Choroid plexus epithelial cell (primary cell): ENCODE data around the gene COQ8B.
A peak's percentile ranks its signal among the peaks of the same experiment; 100 is the strongest.
"Not testable (repeated sequence)": the region's sequence is repeated elsewhere in the genome, so short reads cannot be mapped to it uniquely, and the experiment has no call there.

ENCODE experiments used
- DNase-seq: peaks from one replicate; pipeline ENCODE4 v3.0.0-alpha.2; 2010; ENCODE audit warnings: low read depth
- H3K4me3 ChIP-seq: 2 replicates; pipeline ENCODE4 v1.5.1; 2011; ENCODE audit warnings: low read depth, mild to moderate bottlenecking, control low read depth, low read length, moderate library complexity
- CTCF ChIP-seq: conservative IDR thresholded peaks from 2 replicates; pipeline ENCODE4 v1.5.1; 2011; ENCODE audit warnings: low read depth, mild to moderate bottlenecking, control low read depth, inconsistent platforms, low read length, moderate library complexity

COQ8B gene

GRCh38 chr19:40716482-40717324 lies at the start of gene COQ8B, which contains the start of gene ITPKC:
TSS of gene COQ8B (minus strand) at chr19:40716886. CDS start at chr19:40714632, 2,254 bp downstream.
TSS of gene ITPKC (plus strand) at chr19:40717112. CDS start at chr19:40717136, 24 bp downstream.
- peak within 1 kb of the TSS; percentile 81 for H3K4me3 ChIP-seq
- peak; percentile 98 for DNase-seq
- no peak for TF ChIP-seq CTCF

DNA sequence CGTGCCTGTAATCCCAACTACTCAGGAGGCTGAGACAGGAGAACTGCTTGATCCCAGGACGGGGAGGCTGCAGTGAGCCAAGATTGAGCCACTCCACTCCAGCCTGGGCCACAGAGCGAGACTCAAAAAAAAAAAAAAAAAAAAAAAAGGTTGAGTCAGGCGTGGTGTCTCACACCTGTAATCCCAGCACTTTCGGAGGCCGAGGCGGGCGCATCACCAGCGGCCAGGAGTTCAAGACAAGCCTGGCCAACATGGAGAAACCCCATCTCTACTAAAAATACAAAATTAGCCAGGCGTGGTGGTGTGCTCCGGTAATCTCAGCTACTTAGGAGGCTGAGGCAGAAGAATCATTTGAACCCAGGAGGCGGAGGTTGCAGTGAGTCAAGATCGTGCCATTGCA lies 49.7 kb upstream of the COQ8B start:
- not testable (repeated sequence) for H3K4me3 ChIP-seq, DNase-seq

DNA sequence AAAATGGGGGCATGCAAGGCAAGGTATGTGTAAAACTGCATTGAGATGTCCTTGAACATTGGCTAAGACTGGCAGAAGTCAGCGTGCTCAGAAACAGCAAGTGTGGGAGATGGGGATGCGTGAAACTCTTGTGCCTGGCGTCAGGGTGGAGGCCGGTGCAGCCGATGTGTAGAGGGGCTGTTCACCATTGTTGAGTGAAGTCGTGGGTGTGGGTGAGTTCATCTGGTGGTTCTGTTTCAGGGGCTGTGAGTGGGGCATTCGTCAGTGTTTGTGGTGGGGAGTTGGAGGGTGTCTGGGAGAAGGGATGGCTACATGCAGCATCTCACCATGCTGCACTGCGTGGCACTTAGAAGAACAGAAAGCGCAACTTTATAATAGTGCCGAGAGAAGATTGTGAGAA lies 47.3 kb upstream of the COQ8B start:
- H3K4me3 ChIP-seq: no peak overlapping the region
- DNase-seq: no peak
- TF ChIP-seq CTCF: no peak

DNA sequence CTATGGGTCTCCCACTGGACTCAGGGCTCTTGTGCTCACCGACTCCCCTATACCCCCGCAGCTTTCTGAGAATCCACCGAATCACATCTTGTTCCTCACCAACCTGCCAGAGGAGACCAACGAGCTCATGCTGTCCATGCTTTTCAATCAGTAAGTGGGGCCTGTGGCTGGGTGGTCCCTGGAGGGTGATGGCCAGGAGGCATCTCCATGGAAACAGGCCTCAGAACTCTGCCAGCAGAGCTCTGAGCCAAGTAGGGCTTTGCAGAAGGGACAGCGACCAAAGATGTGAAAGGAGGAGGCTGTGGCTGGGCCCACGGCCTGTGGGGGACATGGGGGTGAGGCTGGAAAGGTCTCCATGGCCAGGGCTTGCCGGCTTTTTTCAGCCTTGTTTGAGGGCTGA lies 46.8 kb upstream of the COQ8B start:
- no peak for TF ChIP-seq CTCF
- no peak overlapping the region for H3K4me3 ChIP-seq
- DNase-seq: no peak

DNA sequence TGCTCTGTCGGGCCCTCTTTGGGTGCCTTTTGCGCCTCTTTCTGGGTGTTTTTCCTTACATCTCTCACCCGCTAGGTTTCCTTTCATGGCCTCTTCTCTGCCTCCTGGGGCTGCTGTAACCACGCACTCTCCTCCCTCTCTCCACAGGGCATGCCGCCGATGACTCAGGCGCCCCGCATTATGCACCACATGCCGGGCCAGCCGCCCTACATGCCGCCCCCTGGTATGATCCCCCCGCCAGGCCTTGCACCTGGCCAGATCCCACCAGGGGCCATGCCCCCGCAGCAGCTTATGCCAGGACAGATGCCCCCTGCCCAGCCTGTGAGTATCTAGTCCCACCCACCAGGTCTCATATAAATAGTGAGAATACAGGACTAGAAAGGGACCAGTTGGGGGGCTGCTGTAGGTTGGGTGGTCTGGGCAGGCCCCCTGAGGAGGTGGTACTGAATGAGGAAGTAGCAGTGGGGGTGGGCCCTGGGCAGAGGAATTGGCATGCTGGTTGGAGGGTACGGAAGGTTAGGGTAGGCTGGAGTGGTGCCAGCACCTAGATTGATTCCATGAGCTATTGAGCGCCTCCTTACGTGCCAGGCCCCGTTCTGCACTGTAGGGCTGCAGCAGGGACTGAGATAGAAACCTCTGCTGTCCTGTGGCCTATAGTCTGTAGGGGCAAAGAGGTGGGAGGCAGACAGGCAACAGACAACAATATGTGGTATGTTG lies 46.2 kb upstream of the COQ8B start:
- DNase-seq: peak; percentile 41
- no peak overlapping the region for H3K4me3 ChIP-seq

DNA sequence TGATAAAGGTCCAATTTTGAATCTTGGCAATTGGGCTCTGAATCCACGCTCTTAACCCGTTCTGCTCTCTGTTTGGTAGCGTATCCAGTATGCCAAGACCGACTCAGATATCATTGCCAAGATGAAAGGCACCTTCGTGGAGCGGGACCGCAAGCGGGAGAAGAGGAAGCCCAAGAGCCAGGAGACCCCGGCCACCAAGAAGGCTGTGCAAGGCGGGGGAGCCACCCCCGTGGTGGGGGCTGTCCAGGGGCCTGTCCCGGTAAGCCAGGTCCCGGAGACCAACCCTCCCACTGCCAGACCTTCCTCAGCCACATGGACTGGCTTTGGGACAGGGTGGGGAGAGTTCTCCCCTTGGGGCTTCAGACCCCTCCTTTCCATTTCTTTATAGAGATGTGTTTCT lies 42.7 kb upstream of the COQ8B start:
- TF ChIP-seq CTCF: no peak
- no peak overlapping the region for H3K4me3 ChIP-seq
- DNase-seq: no peak

More for the DNA sequence above, 46.2 kb upstream of the COQ8B start:
- no peak for TF ChIP-seq CTCF

GRCh38 chr19:40758491-40758890 lies 41.8 kb upstream of the COQ8B start:
- TF ChIP-seq CTCF: no peak
- no peak for DNase-seq
- no peak overlapping the region for H3K4me3 ChIP-seq
